IPS DF 4.7 (cell line): ENCODE data around the gene ZBTB20.

Experiments
- DNase-seq: peaks from one replicate; pipeline ENCODE4 v3.0.0-alpha.2; 2013; ENCODE audit warnings: low spot score; ENCODE audit errors: extremely low read depth

The ZBTB20 gene

DNA sequence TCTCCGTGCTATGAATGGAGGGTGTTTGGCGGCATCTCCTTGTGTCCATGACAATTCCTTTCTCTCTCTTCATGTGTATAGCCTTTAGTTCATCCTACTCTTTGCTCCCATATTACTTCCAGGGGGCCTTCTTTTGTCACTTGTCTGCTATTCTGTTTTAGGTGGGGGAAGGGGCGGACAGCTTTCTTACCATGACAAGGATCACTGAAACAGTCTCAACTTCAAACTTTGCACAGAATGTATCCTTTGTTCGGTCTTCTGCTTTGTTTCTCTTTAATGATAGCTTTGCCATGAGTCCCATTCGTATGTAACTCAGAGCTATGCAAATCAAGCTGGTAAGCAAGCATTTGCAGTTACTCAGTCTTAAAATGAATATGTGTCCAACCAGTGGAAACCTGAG lies 559.1 kb downstream of the ZBTB20 start:
- DNase-seq: no peak

DNA sequence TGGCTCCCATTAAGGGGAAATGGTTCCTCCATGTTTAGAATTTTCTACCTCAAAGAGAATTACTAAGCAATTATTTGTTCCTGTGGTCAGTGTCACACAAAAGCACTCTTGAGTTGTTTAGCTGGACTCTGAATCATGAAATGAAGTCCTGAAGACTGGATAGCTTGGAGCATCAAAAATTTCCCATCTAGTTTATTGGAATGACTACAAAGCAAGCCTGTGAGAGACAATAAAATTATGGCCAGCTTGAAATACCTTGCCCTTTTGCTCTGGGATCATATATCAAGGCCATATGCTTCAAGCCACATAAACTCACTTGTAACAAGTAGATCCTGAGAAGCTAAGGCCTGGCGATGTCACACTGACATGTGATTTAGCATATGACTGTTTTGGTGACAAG lies 561.0 kb downstream of the ZBTB20 start:
- DNase-seq: no peak

DNA sequence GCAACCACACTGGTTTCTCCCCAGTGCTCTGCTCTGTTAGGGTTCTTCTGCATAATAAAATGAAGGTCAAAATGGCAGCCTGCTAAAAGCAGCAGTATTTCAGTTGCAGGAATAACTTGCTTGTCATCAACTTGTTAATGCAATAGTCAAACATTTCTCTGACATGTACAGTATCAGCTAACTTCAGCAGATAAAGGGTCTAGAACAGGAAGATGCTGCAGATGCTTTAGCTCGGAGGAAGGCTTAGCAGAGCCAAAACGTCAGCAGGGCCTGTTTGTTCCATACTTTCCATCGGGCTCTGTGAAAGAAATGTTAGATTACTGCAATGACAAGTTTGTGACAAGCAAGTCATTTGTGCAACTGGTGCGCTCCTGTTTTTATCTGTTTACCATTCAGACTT lies 561.4 kb downstream of the ZBTB20 start:
- DNase-seq: no peak

DNA sequence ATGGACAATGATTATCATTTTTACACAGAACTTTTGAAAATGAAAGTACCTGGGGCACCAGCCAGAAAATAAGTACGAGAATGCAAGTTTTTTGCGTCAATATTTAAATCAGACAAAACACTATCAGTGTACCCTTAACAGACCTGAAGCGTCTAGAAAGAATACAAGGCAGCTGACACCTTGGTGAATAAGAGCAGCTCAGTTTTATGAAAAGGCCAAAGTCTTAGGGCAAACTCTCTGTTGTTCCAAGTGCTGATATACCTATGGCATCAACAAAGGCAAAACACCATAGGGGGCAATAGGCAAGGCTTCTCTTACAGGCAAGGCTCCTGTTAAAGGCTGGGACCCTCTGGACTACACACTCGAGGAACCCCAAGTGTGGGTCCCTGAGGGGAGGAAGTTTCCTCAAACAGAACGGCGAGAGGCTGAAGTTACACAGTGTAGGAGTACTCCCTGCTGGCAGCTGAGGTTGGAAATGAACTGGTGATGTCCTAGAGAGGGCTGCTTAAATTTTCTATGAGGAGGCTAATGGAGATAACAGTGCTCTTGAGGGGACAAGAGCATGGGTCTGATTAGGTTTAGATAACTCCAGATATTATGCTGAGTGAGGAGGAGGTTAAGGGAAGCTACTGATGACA lies 562.2 kb downstream of the ZBTB20 start:
- no peak for DNase-seq

DNA sequence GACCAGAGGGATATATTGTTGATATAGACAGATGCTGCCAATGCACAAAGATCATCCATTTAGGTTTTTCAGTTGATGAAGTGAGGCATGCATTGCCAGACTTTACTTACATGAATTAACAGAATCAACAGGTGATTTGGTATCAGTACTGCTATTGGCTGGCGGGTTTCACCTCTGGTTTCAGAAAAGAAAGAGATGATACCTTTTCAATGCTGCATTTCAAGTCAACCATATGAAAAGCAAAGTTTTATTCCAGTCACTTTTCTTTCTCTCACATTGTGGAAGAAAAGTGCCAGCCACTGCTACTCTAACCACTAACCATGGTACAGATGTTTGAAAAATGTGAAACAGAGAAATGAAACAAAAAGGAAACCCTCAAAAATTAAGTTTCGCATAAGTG lies 564.2 kb downstream of the ZBTB20 start:
- DNase-seq: no peak

DNA sequence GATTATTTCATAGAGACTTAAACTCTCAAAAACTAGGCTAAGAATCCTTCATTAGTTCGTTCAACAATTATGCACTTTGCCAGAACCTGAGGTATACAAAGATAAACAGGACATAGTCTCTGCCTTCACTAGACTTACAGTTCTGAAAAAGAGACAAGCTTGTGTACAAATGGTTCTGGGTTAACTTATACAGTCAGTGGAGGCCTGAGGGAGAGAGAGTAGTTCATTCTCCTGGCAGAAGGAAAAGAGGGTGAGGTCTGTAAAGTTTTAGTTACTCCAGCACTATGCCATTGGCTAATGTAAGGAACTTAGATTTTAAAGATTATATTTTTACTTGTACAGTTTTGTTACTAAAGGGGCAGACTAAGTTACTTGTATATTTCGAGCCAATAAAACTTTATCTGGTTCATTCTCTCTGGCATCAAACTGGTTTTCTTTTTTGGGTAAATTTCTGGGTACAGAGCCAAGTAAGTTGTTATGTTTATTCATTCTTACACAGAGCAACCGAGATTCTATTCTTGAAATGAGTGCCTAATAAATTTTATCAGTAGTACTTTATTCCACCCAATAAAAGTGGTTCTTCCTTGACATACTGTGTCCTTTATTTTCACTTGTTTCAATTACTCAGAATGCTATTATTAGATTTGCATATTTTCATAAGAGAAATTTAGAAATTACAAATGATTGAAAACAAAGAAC lies 574.6 kb downstream of the ZBTB20 start:
- no peak for DNase-seq

DNA sequence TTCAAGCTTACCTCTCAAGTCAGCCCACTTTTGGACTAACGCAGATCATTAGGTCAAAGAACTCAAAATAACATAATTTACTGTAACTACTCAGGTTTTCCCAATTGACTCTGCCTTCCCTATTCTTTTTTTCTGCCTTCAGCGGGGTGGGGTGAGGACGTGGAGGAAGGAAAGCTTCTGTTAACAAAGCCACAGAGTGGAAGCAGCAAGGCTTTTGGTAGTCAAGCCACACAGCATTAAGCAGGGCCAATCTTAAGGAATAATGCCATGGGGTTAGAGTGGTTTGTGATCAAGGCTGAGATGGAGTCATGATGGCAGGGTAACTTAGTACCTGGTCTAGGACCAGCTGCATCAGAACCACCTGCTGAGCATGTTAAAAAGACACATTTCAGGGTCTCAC lies 575.7 kb downstream of the ZBTB20 start:
- DNase-seq: no peak

DNA sequence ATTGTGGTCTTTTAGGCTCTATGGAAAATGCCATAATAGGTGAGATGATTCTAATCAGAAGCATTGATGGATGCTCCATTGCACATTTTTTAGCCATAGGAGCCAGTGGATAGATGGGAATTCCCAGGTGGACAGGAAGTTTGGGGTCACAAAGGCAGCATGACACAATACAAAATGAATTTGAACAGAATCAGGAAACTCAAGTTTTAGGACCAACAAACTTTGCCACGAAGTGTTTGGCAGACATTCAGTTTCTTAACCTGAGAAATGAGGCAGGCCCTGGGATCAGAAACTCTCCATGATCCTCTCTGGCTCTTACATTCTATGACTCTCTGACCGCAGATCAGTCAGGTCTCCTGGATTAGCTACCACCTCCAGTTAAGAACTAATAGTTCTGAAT lies 577.9 kb downstream of the ZBTB20 start:
- no peak for DNase-seq

DNA sequence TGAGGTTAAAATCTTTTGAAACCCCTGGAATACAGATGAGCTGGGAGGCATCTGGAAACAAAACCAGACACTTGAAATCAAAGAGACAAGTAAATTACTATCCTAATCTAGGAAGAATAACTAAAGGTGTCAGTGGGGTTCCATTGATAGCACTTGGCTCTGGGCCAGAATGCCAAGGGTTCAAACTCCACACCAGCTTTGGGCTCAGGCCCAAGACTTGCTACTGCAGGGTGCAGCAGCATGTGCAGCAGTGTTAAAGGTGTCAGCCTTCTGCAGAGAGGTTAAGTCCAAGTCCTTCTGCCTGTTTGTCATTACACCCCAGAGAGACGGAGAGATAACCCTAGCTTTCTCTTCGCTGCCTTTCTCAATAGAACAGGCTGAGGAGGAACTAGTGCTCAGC lies 579.3 kb downstream of the ZBTB20 start:
- no peak for DNase-seq

DNA sequence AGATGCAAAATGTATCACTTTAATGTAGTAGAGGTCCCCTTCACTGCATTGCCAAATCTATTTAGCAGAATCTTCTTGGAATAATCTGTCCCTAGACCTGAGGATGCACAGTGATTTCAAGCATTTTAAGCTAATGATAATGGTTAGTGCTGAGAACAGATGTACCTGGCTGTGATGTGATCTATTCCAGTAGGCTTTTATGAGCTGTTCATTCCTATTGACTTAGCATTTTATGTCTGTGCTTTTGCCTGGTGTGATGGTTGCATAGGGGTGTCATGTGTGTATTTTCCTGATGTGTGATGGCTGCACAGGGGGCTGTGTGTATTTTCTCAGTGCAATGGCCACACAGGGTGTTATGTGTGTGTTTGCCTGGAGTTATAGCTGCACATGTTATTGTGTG lies 580.3 kb downstream of the ZBTB20 start:
- DNase-seq: no peak

DNA sequence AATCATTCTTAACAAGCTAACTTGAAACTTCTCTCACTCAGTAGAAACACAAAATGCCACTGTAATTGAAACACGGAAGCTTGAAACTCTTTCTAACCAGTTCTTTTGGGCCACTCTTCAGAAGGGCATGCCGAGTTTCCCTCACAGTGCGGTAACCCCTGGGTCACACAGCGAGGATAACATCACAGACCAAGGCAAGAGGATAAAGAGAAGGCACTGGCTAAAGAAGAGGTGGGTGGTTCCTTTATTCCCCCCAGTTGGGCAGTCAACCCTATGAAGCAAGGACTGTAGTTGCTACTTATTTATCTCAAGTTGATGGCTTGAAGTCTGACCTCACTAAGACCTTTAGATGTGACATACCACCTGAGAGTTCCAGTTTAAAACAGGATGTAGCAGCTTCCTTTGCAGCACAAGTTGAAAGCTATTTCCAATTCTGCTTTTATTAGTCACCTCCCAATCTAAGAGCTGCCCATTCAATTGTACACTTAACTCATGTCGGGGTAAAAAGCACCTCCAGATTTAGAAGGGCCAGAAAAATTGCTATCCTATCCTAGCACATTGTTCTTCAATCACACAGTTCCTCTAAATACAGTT lies 580.8 kb downstream of the ZBTB20 start:
- no peak for DNase-seq

DNA sequence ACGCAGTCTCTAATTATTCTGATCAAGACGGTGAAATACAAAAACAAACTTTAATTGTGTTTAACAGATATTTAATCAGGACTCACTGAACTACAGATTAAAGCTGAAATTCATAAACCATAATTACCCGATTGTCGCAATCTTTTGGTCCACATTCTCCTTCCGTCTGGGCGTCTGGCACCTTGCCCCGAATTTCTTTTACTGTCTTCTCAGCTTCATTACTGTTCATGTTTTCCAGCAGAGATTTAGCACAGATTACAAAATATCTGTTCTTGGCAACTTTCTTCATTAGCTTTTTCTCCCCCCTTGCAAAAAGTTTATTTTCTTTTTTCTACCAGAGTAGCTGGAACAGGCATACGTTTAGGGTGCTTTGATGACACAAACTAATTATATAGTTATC lies 581.9 kb downstream of the ZBTB20 start:
- DNase-seq: no peak

DNA sequence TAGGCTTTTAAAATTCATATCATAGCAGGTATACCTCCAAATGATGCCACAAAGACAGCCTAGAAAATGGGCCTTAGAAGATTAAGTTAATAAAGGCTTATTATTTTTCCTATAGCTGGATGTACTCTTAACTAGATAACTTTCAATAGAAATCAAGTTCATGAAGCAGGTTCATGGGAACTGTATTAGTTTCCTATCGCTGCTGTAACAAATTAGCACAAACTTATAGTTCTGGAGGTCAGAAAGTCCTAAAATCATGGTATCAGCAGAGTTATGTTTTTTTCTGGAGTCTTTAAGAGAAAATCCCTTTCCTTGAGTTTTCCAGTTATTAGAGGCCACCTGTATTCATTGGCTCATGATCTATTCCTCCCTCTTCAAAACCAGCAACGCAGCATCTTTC lies 583.4 kb downstream of the ZBTB20 start:
- DNase-seq: no peak

DNA sequence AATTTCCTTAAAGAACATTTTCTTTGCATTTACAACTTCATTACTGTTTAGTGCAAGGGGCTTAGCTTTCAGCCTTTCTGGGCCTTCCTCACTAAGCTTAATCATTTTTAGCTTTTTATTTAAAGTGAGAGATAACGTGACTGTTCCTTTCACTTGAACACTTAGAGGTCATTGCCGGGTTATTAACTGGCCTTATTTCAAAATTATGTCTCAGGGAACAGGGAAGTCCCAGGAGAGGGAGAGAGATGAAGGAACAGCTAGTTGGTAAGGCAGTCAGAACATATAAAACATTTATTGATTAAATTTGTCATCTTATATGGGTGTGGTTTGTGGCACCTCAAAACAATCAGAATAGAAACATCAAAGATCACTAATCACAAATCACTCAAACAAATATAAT lies 584.5 kb downstream of the ZBTB20 start:
- DNase-seq: no peak

DNA sequence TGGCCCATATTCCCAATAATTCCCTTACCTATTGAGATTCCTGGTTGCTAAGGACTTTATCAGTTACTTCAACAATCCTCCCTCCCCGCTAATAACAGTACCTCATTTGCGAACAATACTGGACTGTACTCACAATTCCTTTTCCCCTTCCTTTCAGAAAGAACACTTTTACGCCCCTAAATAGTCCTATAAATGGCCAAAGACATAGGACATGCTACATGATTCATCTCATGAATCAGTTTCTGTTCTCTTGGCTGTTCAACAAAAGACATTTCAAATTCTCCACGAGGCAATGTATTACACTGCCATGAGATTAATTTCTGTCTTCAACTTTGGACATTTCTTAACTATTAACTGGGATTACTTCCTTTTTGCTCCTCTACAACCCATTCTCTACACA lies 588.8 kb downstream of the ZBTB20 start:
- DNase-seq: no peak

DNA sequence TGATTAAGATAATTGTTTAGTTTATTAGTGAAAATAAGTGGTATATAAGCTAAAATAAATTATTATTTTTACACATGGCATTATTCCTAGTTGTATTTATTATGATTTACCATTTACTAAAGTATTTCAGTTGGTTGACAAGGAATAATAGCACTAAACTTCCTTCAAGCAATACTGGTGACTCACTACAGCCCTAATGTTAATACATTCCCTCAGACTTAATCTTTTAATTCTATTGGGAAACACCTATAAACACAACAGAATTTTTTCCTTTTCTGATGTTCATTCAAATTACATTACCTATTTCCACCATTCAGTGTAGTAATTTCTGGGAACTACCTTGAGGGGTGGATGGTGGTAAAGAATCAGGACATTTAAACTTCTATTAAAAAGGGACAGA lies 589.3 kb downstream of the ZBTB20 start:
- no peak for DNase-seq

DNA sequence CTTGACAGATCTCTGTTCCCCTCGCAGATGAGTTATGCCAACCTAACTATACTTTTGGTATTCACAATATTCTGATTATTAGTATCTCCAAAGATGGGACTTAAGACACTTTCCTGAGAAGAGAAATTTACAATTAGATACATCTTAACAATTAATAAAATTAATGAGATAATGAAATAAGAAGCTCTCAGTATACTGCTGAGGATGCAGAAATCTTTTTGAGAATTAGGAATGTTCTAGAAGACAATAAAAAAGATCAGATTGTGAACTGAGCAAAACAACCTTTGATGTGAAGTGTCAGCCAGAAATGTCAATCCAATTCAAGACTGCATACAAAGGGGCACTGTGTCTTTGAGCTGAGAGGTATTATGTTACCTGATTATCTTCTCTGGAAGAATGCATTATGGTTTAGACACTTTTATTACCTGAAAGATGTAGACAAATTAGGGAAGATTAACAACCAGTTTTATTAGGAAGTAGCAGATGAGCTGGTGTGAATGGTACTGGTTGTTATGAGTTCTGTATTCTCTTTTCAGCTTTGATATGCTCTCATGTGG lies 590.4 kb downstream of the ZBTB20 start:
- DNase-seq: no peak

DNA sequence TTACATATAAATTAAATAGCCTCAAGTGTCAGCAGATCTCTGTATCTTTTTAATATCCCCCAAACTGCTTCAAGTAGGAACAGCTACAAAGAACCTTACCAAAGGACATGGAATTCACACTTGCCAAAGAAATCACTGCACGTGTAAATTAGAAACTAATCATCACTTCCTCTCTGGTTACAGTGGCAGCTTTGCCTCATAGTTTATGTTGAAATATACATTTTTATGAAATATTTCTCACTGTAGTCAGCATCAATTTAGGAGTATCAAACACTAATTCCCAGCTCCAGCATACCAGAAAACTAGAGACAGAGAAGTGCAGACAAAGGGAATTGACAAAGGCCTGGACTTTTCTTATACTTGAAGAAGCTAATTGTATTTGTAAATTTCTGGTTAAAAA lies 592.4 kb downstream of the ZBTB20 start:
- DNase-seq: no peak

DNA sequence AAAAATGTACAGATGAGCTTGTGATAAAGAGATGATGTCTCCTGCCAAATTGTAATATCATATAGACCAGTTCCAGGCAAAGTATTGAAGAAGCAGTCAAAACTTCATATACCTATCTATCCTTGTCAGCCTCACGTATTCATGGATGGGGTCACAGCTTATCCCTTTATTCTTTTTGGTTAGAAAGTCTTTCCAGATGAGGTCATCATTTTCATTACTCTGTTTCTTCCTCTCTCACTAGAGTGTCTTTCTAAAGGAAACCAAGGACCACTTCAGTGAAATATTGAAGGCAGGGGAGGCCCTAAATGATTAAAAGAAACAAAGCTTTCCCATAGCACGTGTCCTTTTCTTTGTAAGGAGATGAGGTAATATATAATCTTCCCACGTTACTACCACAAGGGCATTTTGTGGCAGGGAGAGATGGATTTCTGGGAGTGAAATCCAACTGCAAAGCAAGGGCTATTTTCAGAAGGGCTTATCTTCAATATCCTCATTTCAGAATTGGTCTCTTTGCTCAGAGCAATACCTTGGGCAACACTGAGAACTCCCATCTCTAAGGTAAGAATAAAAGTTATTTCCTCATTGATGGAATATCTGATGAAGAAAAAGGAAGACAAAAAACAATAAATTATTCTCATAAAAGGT lies 593.0 kb downstream of the ZBTB20 start:
- DNase-seq: no peak

DNA sequence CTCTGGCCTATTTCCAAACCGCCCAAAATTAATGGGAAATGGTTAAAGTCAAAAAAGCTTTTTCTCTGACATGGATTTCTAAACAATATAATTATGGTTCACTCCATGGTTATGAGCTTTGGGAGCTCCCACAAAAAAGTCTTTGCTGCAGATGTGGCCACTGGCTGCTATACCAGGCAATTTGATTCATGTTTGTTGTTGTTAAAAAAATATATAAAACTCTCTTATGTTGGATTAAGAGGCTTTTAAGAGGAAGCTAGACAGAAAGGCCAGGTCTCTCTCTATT lies 594.6 kb downstream of the ZBTB20 start:
- DNase-seq: no peak

DNA sequence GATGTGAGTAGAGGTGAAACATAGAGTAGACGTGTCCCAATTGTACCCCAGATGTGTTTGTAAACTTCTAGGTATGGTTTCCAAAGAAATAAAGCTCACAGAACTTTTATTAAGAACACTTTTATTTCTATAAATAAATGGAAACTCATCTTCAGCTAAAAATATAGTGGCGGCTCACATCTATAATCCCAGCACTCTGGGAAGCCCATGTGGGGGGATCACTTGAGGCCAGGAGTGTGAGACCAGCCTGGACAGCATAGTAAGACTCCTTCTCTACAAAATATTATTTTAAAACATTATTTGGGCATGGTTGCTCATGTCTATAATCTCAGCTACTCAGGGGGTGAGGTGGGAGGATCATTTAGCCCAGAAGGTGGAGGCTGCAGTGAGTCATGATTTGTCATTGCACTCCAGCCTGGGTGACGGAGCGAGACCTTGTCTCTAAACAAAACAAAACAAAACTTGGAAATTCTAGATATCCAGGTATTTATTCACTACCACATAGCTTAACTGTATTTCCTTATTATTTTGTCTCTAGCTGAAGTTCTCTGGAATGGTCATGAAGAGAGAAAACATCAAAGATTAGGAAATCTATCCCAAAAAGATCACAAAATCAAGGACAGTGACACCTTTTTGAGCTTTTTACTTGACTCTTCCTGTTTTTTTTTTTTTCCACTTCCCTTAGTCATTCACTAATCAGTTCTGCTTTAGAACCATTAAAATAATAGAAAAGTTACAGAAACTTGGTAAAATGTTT lies 595.1 kb downstream of the ZBTB20 start:
- no peak for DNase-seq

DNA sequence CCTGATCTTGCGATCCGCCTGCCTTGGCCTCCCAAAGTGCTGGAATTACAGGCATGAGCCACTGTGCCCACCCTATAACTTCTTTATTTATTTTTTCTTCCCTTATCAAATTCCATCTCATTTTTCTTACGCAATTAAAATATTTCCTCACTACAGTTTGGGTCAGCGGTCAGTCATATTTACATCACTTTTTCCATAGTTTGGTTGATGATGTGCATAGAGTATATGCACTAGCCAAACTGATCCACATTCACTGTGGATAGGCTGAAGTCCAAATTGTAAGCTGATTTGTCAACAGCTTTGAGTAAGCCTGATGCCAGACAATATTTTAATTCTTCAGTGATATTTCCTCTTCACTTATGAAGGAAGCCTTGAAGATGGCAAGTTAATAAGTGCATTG lies 596.9 kb downstream of the ZBTB20 start:
- DNase-seq: no peak
